Ishikawa (cell line): ENCODE data around the gene TSPAN13.

Source experiments
- CREB1 ChIP-seq: IDR thresholded peaks from 2 replicates; pipeline ENCODE4 v1.6.1; 2012; ENCODE audit warnings: low read depth
- EP300 ChIP-seq: IDR thresholded peaks from 2 replicates; pipeline ENCODE4 v1.6.1; 2012; ENCODE audit warnings: borderline replicate concordance
- NFIC ChIP-seq: IDR thresholded peaks from 2 replicates; pipeline ENCODE4 v1.6.1; 2012
- TAF1 ChIP-seq: IDR thresholded peaks from 2 replicates; pipeline ENCODE4 v1.6.1; 2012; ENCODE audit warnings: low read depth, mild to moderate bottlenecking
- TF ChIP-seq, protein P1 (sequence below): IDR thresholded peaks from 2 replicates; pipeline ENCODE4 v1.6.1; 2012; ENCODE audit warnings: low read depth, mild to moderate bottlenecking

DNA sequence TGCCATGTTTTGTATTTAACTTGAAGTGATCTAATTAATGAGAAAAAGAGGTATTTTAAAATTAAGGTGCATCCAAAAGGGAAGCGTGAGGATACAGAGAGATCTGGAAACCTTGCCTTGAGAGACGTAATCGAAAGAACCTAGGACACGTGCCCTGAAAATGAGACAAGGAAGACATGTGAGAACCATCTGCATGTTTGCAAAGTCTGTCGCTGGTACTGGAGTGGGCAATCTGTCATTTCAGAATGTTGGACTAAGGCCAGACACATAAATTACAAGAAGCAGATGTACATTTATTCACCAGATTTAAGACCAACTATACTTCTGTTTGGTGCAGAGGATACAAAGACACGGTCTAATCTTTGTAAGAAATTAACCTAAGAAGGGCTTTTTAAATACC is 42.1 kb downstream of the TSPAN13 start:
- TF ChIP-seq TAF1: no peak
- TF ChIP-seq EP300: no peak
- TF ChIP-seq, protein P1, sequence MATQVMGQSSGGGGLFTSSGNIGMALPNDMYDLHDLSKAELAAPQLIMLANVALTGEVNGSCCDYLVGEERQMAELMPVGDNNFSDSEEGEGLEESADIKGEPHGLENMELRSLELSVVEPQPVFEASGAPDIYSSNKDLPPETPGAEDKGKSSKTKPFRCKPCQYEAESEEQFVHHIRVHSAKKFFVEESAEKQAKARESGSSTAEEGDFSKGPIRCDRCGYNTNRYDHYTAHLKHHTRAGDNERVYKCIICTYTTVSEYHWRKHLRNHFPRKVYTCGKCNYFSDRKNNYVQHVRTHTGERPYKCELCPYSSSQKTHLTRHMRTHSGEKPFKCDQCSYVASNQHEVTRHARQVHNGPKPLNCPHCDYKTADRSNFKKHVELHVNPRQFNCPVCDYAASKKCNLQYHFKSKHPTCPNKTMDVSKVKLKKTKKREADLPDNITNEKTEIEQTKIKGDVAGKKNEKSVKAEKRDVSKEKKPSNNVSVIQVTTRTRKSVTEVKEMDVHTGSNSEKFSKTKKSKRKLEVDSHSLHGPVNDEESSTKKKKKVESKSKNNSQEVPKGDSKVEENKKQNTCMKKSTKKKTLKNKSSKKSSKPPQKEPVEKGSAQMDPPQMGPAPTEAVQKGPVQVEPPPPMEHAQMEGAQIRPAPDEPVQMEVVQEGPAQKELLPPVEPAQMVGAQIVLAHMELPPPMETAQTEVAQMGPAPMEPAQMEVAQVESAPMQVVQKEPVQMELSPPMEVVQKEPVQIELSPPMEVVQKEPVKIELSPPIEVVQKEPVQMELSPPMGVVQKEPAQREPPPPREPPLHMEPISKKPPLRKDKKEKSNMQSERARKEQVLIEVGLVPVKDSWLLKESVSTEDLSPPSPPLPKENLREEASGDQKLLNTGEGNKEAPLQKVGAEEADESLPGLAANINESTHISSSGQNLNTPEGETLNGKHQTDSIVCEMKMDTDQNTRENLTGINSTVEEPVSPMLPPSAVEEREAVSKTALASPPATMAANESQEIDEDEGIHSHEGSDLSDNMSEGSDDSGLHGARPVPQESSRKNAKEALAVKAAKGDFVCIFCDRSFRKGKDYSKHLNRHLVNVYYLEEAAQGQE: no peak
- no peak for TF ChIP-seq NFIC
- no peak for TF ChIP-seq CREB1
